PC-3 (cell line): ENCODE measurements around the gene SYT9.

Source experiments
- CTCF ChIP-seq: fragments of 300-600 bp; sonication (generic); conservative IDR thresholded peaks from 2 replicates; pipeline ENCODE4 v1.5.1; 2017; ENCODE audit warnings: antibody characterized with exemption, low read depth, mild to moderate bottlenecking, low read length
- EZH2 ChIP-seq: fragments of 300-600 bp; sonication (generic); IDR thresholded peaks from one replicate; pipeline ENCODE4 v1.6.1; 2017; ENCODE audit warnings: antibody characterized with exemption, mild to moderate bottlenecking, low read length; ENCODE audit not compliant: unreplicated experiment

- TF ChIP-seq CTCF (no peak), EZH2 (no peak)
Measured at GRCh38 chr11:7275133-7275532, 23.4 kb downstream of the SYT9 start.
